DND-41 (cell line): ENCODE results near the gene PLA2G4B.

Source experiments
- EZH2 ChIP-seq: IDR thresholded peaks from 3 replicates; pipeline ENCODE4 v1.6.1; 2012; ENCODE audit warnings: borderline replicate concordance, low read depth, mild to moderate bottlenecking, moderate library complexity, low read length, inconsistent platforms; ENCODE audit not compliant: severe bottlenecking
- TF ChIP-seq, protein P1 (sequence below): IDR thresholded peaks from 2 replicates; pipeline ENCODE4 v1.5.1; 2012; ENCODE audit warnings: borderline replicate concordance, low read length, moderate library complexity, mild to moderate bottlenecking; ENCODE audit not compliant: poor library complexity, severe bottlenecking; ENCODE audit errors: extremely low read depth

DNA sequence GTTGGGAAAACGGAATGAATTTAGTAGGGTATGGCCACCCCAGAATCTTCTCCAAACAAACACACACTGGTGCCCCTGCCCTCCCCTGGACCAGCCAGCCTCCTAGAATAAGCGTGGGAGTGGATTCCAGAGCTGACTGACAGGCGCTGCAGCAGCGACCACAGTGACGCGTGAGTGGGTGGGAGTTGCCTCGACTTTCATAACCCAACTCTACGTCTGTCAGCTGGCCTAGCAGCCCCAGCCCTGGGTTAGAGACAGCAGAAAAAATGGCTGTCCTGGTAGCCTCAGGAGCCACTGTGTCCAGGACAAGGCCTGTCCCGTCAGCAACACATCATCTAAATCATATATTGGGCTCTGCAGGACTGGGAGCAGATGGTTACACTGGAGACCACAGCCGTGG lies 10.0 kb downstream of the PLA2G4B start:
- TF ChIP-seq, protein P1, sequence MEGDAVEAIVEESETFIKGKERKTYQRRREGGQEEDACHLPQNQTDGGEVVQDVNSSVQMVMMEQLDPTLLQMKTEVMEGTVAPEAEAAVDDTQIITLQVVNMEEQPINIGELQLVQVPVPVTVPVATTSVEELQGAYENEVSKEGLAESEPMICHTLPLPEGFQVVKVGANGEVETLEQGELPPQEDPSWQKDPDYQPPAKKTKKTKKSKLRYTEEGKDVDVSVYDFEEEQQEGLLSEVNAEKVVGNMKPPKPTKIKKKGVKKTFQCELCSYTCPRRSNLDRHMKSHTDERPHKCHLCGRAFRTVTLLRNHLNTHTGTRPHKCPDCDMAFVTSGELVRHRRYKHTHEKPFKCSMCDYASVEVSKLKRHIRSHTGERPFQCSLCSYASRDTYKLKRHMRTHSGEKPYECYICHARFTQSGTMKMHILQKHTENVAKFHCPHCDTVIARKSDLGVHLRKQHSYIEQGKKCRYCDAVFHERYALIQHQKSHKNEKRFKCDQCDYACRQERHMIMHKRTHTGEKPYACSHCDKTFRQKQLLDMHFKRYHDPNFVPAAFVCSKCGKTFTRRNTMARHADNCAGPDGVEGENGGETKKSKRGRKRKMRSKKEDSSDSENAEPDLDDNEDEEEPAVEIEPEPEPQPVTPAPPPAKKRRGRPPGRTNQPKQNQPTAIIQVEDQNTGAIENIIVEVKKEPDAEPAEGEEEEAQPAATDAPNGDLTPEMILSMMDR: no peak
- TF ChIP-seq EZH2: no peak
